HG03159 (cell line): Measurements from ENCODE around the gene NDUFAF8.

Source experiments
- ATAC-seq: cut with Tn5 transposase; IDR thresholded peaks from one replicate; pipeline ENCODE4 v1.9.1; 2021; ENCODE audit warnings: mild to moderate bottlenecking, moderate library complexity; ENCODE audit not compliant: unreplicated experiment

NDUFAF8 gene, protein sequence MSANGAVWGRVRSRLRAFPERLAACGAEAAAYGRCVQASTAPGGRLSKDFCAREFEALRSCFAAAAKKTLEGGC

DNA sequence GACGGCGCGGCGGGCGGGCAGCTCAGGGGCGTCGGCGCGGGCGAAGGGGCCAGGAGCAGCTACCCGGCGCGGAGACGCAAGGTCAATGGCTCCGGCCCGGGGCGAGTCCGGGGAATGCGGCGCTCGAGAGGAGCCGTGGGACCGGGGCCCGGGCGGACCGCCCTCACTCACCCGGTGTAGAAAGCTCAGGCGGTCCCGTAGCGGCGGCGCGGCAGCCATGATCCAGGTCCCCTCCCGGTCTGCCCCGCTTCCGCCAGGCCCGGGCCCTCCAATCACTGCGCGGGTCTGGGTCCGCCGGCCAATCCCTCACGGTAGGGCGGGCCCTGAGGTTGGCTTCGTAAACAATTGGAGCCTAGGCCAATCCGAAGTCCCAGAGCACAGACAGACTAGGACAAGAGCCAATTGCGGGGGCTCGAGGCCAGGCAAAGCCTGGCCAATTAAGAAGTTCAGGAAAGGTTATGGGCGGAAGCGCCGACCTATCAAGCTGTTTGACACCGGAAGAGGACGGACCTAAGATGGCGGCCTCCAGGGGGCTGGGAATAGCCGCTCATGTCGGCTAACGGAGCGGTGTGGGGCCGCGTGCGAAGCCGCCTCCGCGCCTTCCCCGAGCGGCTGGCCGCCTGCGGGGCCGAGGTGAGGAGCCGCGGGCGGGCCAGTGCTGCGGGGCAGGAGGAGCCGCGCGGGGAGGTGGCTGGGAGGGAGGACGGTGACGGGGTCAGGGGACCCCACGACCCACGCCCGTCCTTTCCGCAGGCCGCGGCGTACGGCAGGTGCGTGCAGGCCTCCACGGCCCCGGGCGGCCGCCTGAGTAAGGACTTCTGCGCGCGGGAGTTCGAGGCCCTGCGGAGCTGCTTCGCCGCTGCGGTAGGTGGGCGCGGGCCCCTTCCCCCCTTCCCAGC is at the start of gene NDUFAF8, which contains the start of gene TEPSIN:
NDUFAF8 (plus strand) TSS at position 504 of the 899 bp plus-strand sequence; CDS start at position 550, 46 bp downstream.
TEPSIN (minus strand) TSS at position 241 of the 899 bp plus-strand sequence; CDS start at position 219, 22 bp downstream.
- ATAC-seq: peak; percentile 93

DNA sequence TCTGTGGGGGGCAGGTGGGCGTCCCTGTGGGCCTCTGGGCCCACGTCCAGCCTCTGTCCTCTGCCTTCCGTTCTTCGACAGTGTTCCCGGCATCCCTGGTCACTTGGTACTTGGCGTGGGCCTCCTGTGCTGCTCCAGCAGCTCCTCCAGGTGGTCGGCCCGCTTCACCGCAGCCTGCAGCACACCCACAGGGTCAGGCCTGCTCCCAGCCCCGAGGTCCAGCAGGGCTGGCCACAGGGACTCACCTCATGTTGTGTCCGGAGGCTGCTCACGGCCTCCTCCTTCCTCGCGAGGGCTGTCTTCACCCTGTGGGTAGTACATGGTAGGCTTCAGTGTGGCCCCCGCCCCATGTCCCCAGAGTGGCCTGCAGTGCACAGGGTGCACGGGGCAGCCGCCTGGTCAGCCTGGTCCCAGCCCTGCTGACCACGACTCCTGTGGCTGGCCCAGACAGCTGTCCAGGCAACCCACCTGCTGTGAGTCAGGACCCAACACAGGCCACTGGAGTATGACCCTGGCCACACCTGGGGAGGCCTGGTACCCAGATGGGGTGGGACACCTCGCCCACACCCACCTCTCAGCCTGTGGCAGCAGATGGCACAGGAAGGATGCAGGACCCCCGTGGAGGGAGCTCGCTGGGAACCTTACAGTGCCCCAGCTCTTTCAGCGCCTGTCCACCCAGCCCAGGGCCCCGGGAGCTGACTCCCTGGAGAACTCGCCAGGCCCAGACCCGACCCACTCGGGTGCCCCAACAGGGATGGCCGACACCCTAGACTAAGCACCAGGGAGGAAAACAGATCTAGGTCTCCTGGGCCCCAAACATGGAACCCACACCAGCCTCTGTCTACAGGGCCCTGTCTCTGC is 49.2 kb upstream of the NDUFAF8 start:
- no peak for ATAC-seq

DNA sequence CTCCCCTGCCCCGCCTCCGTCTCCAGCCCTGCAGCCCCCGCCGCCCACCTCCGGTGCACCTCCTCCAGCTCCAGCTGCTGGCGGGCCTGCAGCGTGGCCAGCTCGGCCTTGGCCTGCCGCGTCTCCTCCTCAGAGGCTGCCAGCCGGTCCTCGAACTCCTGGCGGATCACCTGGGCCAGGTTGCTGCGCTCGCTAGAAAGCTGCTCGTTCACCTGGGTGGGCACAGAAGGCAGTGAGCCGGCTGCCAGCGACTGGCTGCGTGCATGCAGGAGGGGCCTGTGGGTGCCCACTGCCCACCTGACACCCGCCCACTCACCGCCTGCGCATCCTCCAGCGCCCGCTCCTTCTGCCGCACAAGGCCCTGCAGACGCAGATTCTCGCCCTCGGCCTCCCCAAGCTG is 48.5 kb upstream of the NDUFAF8 start:
- ATAC-seq: no peak

- no peak for ATAC-seq
These were observed 48.0 kb upstream of the NDUFAF8 start for GRCh38 chr17:81191116-81191515.

- ATAC-seq: no peak
These were observed 47.5 kb upstream of the NDUFAF8 start for GRCh38 chr17:81191646-81192045.

GRCh38 chr17:81192386-81193050 is 46.6 kb upstream of the NDUFAF8 start:
- no peak for ATAC-seq

GRCh38 chr17:81193051-81193410 is 46.1 kb upstream of the NDUFAF8 start:
- ATAC-seq: no peak

GRCh38 chr17:81193470-81194224 is 45.5 kb upstream of the NDUFAF8 start:
- no peak for ATAC-seq

DNA sequence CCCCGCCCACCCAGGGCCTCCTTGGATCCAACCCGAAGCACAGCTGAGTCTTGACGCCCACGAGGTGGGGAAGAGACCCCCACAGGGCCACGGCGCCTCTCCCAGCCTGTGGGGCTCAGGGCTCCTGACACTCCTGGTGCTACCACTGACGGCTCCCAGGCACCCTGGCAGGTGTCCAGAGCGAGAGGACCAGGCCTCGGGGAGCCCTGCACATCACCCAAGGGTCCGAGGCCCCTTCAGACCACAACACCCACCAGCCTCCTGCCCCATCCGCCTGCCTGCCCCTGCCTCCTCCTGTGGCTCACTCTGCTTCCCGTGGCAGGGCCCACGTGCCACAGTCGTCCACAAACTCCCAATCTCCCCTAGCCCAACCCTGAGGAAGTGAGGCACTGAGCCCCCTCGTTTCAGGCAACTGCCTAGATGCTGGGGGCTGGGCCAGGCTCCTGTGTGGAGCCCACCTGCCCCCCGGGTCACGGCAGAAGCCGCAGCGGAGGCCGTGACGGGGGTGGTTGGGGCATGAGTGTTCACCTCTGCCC is 44.8 kb upstream of the NDUFAF8 start:
- ATAC-seq: no peak

DNA sequence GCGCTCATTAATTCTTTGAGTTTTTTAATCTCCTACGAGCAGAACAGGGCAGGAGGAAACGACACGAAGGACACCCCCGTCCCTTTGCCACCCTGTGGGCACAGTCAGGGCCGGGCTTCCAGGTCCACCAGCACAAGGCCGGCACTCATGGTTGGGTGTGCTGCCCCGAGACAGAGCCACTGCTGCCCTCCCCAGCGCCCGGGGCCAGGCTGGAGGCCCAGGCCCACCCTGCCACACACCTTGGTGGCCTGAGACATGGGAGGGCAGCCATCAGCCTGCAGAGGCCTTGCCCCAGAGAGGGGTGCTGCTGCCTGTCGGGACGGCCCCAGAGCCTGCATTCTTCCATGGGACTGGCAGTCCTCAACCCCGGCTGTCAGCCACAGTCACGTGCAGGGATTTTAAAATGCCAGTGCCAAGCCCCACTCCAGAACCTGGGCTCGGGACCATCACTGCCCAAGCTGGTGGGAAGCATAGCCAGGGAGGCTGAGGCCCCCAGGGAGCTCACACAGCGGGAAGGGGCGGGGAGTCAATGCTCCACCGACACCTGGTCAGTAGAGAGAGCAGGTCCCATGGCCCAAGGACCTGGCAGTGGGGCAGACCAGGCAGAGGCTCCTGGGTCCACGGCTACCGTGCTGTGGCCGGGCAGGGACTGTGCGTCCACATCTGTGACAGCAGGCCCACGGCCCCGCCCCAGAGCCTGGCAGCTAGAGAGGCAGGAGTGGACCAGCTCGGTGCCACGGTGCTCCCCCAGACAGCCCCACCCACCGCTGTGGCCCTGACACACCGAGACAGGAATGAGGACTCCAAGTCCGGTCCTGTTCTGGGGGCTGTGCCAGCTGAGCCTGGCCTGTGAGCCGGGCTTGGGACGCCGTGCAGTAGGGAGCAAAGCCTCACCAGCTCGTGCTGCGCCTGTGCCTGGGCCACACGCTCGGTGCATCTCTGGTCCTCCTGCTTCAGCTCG is 43.9 kb upstream of the NDUFAF8 start:
- ATAC-seq: no peak

GRCh38 chr17:81195941-81196495 is 43.1 kb upstream of the NDUFAF8 start:
- ATAC-seq: no peak

GRCh38 chr17:81196505-81197408 is 42.4 kb upstream of the NDUFAF8 start:
- no peak for ATAC-seq

DNA sequence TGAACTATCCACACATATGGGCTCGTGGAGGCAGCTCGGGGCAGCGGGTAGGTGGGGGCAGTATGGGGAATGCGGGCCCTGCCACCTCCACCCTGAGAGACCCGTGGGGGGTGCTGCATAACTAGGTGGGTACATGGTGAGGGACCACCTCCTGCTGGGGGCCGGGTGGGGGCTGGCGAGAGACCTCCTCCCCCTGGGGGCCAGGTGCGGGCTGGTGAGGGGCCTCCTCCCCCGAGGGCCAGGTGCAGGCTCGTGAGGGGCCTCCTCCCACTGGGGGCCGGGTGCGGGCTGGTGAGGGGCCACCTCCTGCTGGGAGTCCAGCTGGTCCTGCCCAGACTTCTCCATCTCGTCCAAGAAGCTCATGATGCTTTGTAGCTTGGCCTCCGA is 41.7 kb upstream of the NDUFAF8 start:
- no peak for ATAC-seq

GRCh38 chr17:81197831-81198490 is 41.2 kb upstream of the NDUFAF8 start:
- ATAC-seq: no peak

GRCh38 chr17:81198826-81199481 is 40.2 kb upstream of the NDUFAF8 start:
- no peak for ATAC-seq

DNA sequence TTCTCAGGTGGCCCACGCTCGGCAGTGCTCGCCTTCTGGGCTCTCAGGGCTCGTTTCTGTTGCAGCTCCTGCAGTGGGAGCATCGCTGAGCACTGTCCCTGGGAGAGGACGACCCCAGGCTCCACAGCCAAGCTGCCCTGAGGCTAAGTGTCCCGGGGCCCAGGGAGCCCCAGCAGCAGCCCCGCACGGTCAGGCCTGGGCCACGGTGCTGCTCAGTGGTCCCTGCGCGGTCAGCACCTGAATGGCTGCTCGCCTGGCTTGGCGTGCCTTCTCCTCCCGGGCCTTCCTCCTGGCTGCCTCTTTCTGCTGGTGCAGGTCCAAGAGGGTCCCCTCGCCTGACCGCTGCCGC is 39.7 kb upstream of the NDUFAF8 start:
- ATAC-seq: no peak

GRCh38 chr17:81200201-81200600 is 38.9 kb upstream of the NDUFAF8 start:
- ATAC-seq: no peak
